HEK293T (cell line): Measurements from ENCODE around the gene ZMAT3.

Experiments used
- BHLHE40 ChIP-seq: fragments of 450-650 bp; IDR thresholded peaks from 2 replicates; pipeline ENCODE4 v1.6.1; 2016; ENCODE audit warnings: mild to moderate bottlenecking, moderate library complexity, borderline replicate concordance
- ELF4 ChIP-seq: fragments of 450-650 bp; IDR thresholded peaks from 2 replicates; pipeline ENCODE4 v1.6.1; 2017; ENCODE audit warnings: antibody characterized with exemption
- FOXA1 ChIP-seq: fragments of 450-650 bp; IDR thresholded peaks from 2 replicates; pipeline ENCODE4 v1.6.1; 2016; ENCODE audit warnings: mild to moderate bottlenecking
- FOXK2 ChIP-seq: fragments of 450-650 bp; IDR thresholded peaks from 2 replicates; pipeline ENCODE4 v1.6.1; 2016; ENCODE audit warnings: mild to moderate bottlenecking
- FOXM1 ChIP-seq: fragments of 450-650 bp; IDR thresholded peaks from 2 replicates; pipeline ENCODE4 v1.6.1; 2017; ENCODE audit warnings: mild to moderate bottlenecking, borderline replicate concordance
- L3MBTL2 ChIP-seq: fragments of 450-650 bp; conservative IDR thresholded peaks from 2 replicates; pipeline ENCODE4 v1.6.1; 2016; ENCODE audit warnings: mild to moderate bottlenecking
- LEF1 ChIP-seq: fragments of 450-650 bp; IDR thresholded peaks from 2 replicates; pipeline ENCODE4 v1.6.1; 2017; ENCODE audit warnings: mild to moderate bottlenecking, borderline replicate concordance
- PKNOX1 ChIP-seq: fragments of 450-650 bp; IDR thresholded peaks from 2 replicates; pipeline ENCODE4 v1.6.1; 2016
- SP1 ChIP-seq: fragments of 450-650 bp; IDR thresholded peaks from 2 replicates; pipeline ENCODE4 v1.6.1; 2017
- SUZ12 ChIP-seq: fragments of 450-650 bp; IDR thresholded peaks from 2 replicates; pipeline ENCODE4 v1.6.1; 2016; ENCODE audit warnings: mild to moderate bottlenecking
- TARDBP ChIP-seq: fragments of 450-650 bp; IDR thresholded peaks from 2 replicates; pipeline ENCODE4 v1.6.1; 2016
- ZNF384 ChIP-seq: fragments of 450-650 bp; IDR thresholded peaks from 2 replicates; pipeline ENCODE4 v1.6.1; 2016

- TF ChIP-seq SP1 (no peak), SUZ12 (no peak), FOXA1 (no peak), BHLHE40 (no peak), TARDBP (no peak), PKNOX1 (no peak), FOXK2 (no peak), L3MBTL2 (no peak), ELF4 (no peak), FOXM1 (no peak), ZNF384 (no peak), LEF1 (no peak)
Measured at GRCh38 chr3:179082416-179082815, 10.8 kb upstream of the ZMAT3 start.
